HG03521 (cell line): Measurements from ENCODE around the gene NAPSA.
"Not testable (repeated sequence)": the region's sequence is repeated elsewhere in the genome, so short reads cannot be mapped to it uniquely, and the experiment has no call there.

Experiments used
- ATAC-seq: cut with Tn5 transposase; IDR thresholded peaks from one replicate; pipeline ENCODE4 v1.9.1; 2021; ENCODE audit warnings: mild to moderate bottlenecking, moderate library complexity; ENCODE audit not compliant: unreplicated experiment

The NAPSA gene

GRCh38 chr19:50361290-50362029 is 4.0 kb downstream of the NAPSA start:
- ATAC-seq, result no peak

DNA sequence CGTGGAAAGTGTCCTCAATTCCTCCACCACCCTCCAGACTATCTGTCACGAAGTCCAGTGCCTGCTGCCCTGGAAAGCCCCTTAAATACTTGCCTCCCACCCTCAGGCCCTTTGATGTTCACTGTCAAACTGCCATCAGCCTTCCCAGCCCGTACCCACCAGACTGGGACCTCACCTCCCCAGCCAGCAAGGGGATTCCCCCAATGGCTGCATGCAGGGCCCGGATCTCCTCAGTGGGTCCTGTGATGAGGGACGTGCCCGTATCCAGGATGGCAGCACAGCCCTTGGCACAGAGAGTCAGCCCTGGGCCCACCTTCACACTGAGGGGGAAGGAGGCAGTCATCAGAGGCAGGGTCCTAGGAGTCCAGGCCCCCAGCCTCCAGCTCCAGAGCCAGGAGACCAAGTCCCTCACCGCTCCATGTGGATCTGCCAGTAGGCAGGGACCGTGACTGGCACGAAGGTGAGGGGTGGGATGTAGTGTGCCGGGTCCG is 6.1 kb downstream of the NAPSA start:
- ATAC-seq, result no peak

DNA sequence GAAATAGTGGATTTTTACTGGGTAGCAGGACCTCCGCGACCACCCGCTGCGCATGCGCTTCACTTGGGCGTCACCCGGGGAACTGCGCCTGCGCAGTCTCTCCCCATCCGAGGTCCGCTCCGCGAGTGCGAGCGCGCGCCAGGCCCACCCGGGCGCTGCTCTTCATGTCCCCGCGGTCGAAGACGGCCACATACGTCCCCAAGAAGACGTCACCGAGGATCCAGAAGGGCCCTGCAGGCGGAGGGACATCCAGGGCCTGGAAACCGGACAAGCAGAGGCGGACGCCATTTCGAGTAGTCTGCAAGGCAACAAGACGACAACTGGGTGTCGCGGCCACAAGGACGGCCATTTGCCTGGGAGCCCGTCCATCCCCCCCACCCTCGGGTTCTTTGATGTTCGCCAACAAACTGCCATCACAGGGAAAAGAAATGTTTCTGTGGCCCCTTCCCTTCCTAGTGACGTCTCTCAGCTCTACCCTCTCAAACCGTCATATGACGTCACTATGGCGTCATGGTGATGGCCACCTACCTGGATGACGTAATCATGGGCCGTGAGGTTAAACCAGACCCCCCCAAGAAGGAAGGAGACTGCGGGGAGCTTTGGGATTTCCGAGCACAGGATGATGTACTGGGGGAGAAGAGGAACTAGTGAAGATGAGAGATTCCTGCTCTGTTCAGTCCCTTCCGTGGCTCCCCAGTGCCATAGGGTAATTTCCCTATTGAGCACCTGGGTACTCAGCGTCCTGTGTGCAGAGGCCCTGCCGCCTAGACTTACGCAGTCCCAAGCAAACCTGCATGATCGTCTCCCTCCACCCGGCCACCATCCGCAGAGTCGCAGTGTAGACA is 6.7 kb downstream of the NAPSA start:
- ATAC-seq, result no peak

DNA sequence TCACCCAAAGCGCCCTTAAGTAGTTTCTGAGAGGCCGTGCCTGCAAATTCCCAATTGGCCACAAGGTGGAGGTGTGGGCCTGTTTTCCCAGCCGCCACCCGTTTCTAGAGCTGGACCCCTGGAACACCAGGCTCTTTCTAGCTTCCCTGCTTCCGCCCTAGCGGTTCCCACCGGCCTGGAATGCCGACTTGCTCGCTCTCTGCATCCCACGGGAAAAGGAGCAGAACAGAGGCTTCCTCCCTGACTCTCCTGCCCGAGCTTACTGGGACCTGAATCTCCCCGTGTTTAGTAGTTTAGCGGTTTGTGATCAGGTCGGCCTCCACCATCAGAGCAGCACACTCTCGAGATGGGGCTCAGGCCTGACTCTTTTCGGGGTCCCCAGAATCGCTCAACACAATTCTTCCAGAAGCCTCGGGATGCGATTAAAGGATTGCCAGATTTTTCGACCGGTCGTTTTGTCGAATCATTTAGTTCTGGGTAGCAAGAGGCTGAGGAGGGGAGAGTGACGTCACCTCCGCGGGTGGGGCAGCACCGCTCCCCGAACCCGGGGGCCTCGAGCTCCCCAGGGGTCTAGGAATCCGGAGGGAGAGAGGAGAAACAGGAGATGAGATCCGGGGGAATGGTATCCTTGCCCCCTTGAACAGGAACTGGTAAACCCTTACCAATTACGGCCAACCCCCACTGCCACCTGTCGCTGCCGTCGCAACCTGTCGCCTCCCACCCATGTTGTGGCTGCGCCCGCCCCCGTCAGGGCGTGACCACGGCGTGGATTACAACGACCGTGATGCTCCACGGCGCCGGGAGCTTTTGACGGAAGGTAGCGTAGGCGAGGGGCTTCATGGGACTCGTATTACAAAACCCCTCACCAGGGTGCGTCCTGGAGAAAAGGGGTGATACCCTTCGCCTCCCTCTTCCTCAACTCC is 8.0 kb downstream of the NAPSA start:
- peak; percentile 64 for ATAC-seq

DNA sequence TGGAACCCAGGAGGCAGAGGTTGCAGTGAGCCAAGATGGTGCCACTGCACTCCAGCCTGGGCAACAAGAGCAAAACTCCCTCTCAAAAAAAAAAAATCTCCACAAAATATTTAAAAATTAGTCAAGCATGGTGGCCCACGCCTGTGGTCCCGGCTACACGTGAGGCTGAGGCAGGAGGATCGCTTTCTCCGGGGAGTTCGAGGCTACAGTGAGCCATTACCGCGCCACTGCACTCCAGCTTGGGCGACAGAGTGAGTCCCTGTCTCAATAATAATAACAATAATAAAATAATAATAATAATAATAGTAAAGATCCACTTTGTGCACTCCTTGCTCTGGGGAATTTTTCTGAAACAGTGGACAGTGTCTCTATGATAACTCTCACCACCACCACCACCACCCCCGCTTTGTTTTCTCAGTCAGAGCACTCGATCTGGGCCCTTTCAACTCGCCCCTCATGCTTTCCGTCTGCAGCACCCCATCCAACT is 8.7 kb downstream of the NAPSA start:
- ATAC-seq, result no peak

DNA sequence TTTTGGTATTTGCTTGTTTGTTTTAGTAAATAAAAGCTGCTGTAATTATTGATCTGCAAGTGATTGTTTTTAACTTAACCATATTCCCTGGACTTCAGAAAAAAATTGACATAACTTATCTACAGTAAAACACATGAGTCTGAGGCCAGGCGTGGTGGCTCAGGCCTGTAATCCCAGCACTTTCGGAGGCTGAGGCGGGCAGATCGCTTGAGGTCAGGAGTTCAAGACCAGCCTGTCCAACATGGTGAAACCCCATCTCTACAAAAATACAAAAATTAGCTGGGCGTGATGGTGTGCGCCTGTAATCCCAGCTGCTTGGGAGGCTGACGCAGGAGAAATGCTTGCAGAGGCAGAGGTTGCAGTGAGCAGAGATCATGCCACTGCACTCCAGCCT is 12.0 kb downstream of the NAPSA start:
- not testable (repeated sequence) for ATAC-seq

GRCh38 chr19:50352242-50352641 is 13.2 kb downstream of the NAPSA start:
- ATAC-seq, result no peak

DNA sequence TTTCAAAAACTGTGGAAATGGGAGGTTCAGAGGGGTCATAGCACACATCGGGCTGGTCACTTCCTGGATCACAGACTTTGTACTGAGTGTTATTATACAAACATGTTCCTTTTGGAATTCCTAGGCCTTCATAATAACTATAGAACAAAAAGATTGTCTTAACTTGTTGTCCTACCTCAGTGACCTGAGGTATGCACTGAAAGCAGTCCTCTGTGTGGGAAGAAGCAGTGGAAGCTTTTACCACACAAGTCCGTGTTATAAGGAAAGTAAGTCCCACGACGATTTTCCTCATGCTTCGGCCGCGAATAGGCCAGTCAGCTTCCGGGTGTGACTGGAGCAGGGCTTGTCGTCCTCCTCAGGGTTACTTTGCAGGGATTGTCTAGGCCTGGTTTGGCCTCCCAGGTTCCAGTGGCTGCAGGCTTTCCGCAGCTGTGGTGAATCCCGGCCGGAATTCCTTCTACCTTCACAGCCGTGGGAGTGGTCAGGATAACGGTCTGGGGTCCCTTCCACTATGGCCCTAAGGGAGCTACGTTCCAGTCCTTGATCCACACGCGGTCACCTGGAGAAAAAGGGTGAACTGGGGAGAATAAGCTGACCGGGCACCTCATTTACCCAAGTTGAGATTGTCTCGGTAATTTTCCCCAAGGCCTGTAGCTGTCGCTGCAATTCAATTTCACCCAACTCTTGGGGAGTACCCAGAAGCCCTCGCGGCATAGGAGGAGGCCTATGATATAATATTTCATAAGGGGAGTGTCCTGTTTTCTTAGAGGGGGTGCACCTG is 16.0 kb downstream of the NAPSA start:
- no peak for ATAC-seq

DNA sequence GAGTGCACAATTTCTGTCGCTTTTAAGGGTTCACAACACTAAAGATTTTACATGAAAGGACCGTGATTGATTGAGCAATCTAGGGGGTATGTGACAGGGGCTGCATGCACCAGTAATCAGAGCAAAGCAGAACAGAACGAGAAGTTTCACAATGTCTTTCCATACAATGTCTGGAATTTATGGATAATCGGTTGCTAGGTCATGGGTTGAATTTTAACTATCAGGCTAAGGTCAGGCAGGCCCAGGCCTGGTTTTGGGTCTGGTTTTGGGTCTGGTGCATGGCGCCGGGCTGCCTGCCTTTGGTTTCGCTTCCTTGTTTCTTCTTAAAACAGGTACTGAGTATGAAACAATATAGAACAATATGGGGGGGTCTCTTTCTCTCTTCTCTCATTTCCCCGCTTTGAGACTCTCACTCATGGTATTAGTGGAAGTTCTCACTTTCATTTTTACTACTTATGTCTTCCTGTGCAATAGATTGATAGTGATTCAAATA is 18.3 kb downstream of the NAPSA start:
- ATAC-seq, result not testable (repeated sequence)

DNA sequence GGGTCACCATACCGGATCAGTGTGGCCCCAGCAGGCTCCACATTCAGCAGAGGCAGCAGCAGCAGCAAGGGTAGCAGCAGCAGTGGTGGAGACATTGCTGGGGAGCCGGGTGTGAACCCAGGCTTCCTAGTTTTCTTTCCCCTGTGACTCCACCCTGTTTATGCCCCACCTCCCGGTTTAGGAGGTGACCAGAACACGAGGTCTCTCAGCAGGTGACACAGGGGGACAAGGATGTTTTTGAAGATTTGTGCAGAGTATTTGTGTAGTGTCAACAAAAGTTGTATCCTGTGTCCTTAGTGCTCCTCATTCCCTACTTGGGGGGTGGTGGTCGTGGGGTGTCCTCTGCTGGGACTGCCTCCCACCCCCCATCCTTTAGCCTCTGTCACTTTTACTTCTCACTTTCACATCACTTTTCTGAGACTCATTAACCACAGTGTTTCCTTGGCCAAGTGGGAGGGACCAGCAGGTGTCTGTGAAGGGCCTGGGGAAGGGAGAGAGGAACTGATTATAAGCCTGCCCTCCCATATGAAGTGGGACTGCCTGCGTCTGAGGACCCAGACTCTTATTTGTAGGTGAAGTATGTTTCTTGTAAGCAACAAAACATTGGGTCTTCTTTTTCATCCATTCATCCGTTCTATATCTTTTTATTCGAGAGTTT is 20.6 kb downstream of the NAPSA start:
- ATAC-seq, result peak; percentile 51

- no peak for ATAC-seq
These were observed 24.3 kb downstream of the NAPSA start for GRCh38 chr19:50341091-50341564.

DNA sequence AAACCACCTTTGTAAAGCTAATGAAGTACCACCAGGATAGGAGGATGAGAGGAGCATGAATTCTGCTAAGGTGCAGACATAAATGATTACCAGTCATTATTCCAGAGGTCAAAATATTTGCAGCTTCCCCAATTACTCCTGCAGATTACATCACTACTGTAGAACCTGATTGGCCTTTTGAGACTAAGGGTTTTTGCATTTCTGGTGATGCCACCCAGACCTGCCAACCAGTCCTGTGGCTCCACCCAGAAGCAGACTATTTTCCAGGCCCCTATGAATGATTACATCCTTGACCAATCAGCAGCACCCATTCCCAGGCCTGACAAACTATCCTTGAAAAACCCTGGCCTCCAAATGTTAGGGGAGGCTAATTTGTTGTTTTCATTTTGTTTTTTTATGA is 25.1 kb downstream of the NAPSA start:
- no peak for ATAC-seq

DNA sequence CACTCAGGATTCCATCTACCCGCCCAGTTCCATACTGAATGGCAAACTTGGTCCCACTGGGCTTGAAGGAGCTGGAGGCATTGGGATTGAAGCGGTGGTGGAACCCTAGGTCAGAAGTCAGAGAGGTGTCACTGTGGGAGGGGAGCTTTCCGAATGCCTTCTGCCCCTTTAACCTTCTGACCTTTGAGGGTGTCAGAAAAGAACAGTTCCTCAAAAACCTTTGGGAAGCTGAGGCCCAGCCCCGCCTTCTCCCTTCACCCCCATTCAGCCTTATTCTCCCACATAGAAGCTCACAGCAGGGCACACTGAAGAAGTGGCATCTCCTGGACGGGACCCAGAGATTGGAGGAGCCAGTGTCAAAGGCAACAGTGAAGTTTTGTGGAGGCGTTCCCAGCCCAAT is 28.4 kb downstream of the NAPSA start:
- ATAC-seq, result not testable (repeated sequence)

- ATAC-seq, result no peak
These were observed 30.6 kb downstream of the NAPSA start for GRCh38 chr19:50334741-50335421.

- ATAC-seq, result peak; percentile 18
These were observed 31.5 kb downstream of the NAPSA start for GRCh38 chr19:50333737-50334617.

DNA sequence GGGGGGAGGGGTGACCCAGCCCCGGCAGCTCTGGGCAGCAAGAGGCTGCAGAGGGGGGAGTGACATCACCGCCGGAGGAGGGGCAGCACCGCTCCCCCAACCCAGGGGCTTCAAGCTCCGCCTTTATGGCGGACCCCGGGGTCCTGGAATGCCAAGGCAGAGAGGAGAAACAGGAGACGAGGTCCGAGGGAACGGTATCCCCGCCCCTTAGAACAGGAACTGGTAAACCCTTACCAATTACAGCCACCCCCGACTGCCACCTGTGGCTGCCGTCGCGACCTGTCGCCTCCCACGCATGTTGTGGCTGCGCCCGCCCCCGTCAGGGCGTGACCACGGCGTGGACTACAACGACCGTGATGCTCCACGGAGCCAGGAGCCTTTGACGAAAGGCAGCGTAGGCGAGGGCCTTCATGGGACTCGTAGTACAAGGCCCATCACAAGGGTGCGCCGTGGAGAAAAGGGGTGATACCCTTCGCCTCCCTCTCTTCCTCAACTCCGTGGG is 32.2 kb downstream of the NAPSA start:
- ATAC-seq, result peak; percentile 38

GRCh38 chr19:50332244-50333038 is 33.0 kb downstream of the NAPSA start:
- no peak for ATAC-seq
